OCI-LY7 (cell line): ENCODE results near the gene LCE7A. TPM values are rescaled to one million over a fixed set of nuclear protein-coding genes. Genes with fewer than 3 reads are reported as not detected.

Experiments used
- BruUV-seq: library from RNA; stranded (reverse); fragments of 400-500 nt; replicated peaks from 2 replicates; lab custom pipeline; 2021; lab: Mats Ljungman, UMichigan
- CTCF ChIA-PET: fragments of 300-600 bp; sonication (Branson Sonifier 250); formaldehyde crosslinking; loops from one replicate; lab custom pipeline; 2022; ENCODE audit warnings: antibody characterized with exemption; ENCODE audit not compliant: unreplicated experiment; lab: Charles Lee
- POLR2A ChIA-PET: fragments of 300-600 bp; sonication (Branson Sonifier 250); formaldehyde crosslinking; loops from one replicate; lab custom pipeline; 2022; ENCODE audit warnings: antibody characterized with exemption; lab: Charles Lee
- DNase-seq: peaks from one replicate; pipeline ENCODE4 v3.0.0-alpha.2; 2015; ENCODE audit warnings: low spot score
- H2AFZ ChIP-seq: fragments of 200-600 bp; sonication (generic), shearing (Covaris generic); 2 replicates; pipeline ENCODE4 v1.6.1; 2014; ENCODE audit warnings: mild to moderate bottlenecking, antibody characterized with exemption, low read length, moderate library complexity
- H3K27ac ChIP-seq: fragments of 200-600 bp; sonication (generic); 2 replicates; pipeline ENCODE4 v1.5.1; 2014; ENCODE audit warnings: mixed run types, low read depth, mild to moderate bottlenecking, moderate library complexity, low read length, inconsistent platforms; ENCODE audit not compliant: poor library complexity, severe bottlenecking
- H3K36me3 ChIP-seq: fragments of 200-600 bp; sonication (generic); 2 replicates; pipeline ENCODE4 v1.6.1; 2014; ENCODE audit warnings: mild to moderate bottlenecking, antibody characterized with exemption, low read length, moderate library complexity, mixed read lengths; ENCODE audit not compliant: insufficient read depth
- H3K4me1 ChIP-seq: fragments of 200-600 bp; sonication (generic); 2 replicates; pipeline ENCODE4 v1.5.1; 2014; ENCODE audit warnings: mild to moderate bottlenecking, low read length; ENCODE audit not compliant: insufficient read depth, poor library complexity, severe bottlenecking
- H3K4me2 ChIP-seq: fragments of 200-600 bp; sonication (generic); 2 replicates; pipeline ENCODE4 v1.6.1; 2014; ENCODE audit warnings: mild to moderate bottlenecking, low read length
- H3K4me3 ChIP-seq: fragments of 200-600 bp; sonication (generic); 2 replicates; pipeline ENCODE4 v1.5.1; 2014; ENCODE audit warnings: mild to moderate bottlenecking, low read depth, low read length; ENCODE audit not compliant: poor library complexity, severe bottlenecking
- H3K79me2 ChIP-seq: fragments of 200-600 bp; sonication (generic); 2 replicates; pipeline ENCODE4 v1.6.1; 2016; ENCODE audit warnings: low read depth, mild to moderate bottlenecking, low read length, moderate library complexity, mixed read lengths; ENCODE audit not compliant: insufficient read depth
- H3K9me2 ChIP-seq: fragments of 200-600 bp; sonication (generic); 2 replicates; pipeline ENCODE4 v1.6.1; 2016; ENCODE audit warnings: mild to moderate bottlenecking, low read length, mixed read lengths; ENCODE audit not compliant: insufficient read depth
- H3K9me3 ChIP-seq: fragments of 200-600 bp; sonication (generic); 2 replicates; pipeline ENCODE4 v1.6.1; 2014; ENCODE audit warnings: mild to moderate bottlenecking, mixed run types, low read length, mixed read lengths
- H4K20me1 ChIP-seq: fragments of 200-600 bp; sonication (generic); 2 replicates; pipeline ENCODE4 v1.6.1; 2014; ENCODE audit warnings: mild to moderate bottlenecking, antibody characterized with exemption, low read length, moderate library complexity, mixed read lengths; ENCODE audit not compliant: insufficient read depth
- CTCF ChIP-seq: fragments of 200-600 bp; sonication (generic); conservative IDR thresholded peaks from 2 replicates; pipeline ENCODE4 v1.5.1; 2014; ENCODE audit warnings: mild to moderate bottlenecking, antibody characterized with exemption, low read length, moderate library complexity, mixed read lengths
- EZH2phosphoT487 ChIP-seq: fragments of 200-600 bp; sonication (generic); IDR thresholded peaks from 2 replicates; pipeline ENCODE4 v1.6.1; 2018; ENCODE audit warnings: low read depth, borderline replicate concordance, mild to moderate bottlenecking, mixed run types, antibody characterized with exemption, low read length, moderate library complexity, mixed read lengths
- intact Hi-C: fragments of 100-400 bp; cut with micrococcal nuclease; formaldehyde crosslinking; loops from one replicate; pipeline ENCODE4 v1.10.0; 2022; ENCODE audit not compliant: unreplicated experiment
- total RNA-seq, 2 experiments: library from RNA; depleted of rRNA in 1 of 2; stranded (reverse); fragments of >200 nt in 1 of 2; shearing (Covaris generic) in 1 of 2; gene quantifications; 2 replicates each; pipeline ENCODE4 v1.2.3, GENCODE V29; 2014 to 2022

Gene LCE7A
- total RNA-seq, 2 experiments from 2014 or later = not detected

DNA sequence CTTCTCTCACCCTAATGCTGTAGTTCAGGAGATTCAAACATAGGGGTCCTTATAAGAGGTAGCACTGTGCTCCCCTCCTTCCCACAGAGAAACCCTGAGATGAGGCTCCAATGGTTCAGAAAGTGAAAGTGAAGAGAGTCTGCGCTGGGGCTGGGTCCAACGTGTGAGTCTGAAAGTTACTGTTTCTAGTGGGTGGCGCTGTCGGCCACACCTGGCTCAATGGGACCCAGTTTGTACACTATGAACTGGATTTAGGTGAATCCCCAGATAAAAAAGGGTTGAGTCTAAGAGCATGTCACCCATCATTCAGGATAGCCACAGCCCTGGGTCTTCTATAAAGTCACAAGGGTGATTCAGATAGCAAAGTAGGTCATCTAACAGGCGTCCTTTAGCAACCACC is 21.1 kb downstream of the LCE7A start:
- BruUV-seq = no TSS peak
- ChIA-PET CTCF (no interaction called here), POLR2A (interaction anchor here (0.7 kb wide), 1 partner anchor 374 kb away, joined by 7 read pairs; no protein-coding TSS in a partner anchor)
- no peak overlapping the region for H3K4me3 ChIP-seq
- H3K9me2 ChIP-seq = no peaks in the 10 kb centered on the region
- DNase-seq = no peak
- no peak overlapping the region for H3K4me2 ChIP-seq
- TF ChIP-seq CTCF = no peak
- no peak for TF ChIP-seq EZH2phosphoT487
- no peaks in the 10 kb centered on the region for H3K4me1 ChIP-seq
- intact Hi-C loops = no loop called here
- H3K36me3 ChIP-seq = no peaks in the 10 kb centered on the region
- no peak overlapping the region for H3K27ac ChIP-seq
- H3K9me3 ChIP-seq = no peaks in the 10 kb centered on the region
- no peak overlapping the region for H2AFZ ChIP-seq
- H3K79me2 ChIP-seq = no peaks in the 10 kb centered on the region
- no peaks in the 10 kb centered on the region for H4K20me1 ChIP-seq

GRCh38 chr1:152884085-152884484 is 24.3 kb downstream of the LCE7A start:
- Histone ChIP-seq H3K4me3 (no peak overlapping the region), H3K27ac (no peak overlapping the region), H3K9me2 (no peaks in the 10 kb centered on the region), H3K79me2 (no peaks in the 10 kb centered on the region), H2AFZ (no peak overlapping the region), H3K4me2 (no peak overlapping the region), H3K9me3 (no peaks in the 10 kb centered on the region), H4K20me1 (no peaks in the 10 kb centered on the region), H3K4me1 (no peaks in the 10 kb centered on the region), H3K36me3 (no peaks in the 10 kb centered on the region)
- intact Hi-C loops = no loop called here
- no peak for DNase-seq
- no TSS peak for BruUV-seq
- ChIA-PET POLR2A (no interaction called here), CTCF (no interaction called here)
- TF ChIP-seq CTCF = no peak
- no peak for TF ChIP-seq EZH2phosphoT487

DNA sequence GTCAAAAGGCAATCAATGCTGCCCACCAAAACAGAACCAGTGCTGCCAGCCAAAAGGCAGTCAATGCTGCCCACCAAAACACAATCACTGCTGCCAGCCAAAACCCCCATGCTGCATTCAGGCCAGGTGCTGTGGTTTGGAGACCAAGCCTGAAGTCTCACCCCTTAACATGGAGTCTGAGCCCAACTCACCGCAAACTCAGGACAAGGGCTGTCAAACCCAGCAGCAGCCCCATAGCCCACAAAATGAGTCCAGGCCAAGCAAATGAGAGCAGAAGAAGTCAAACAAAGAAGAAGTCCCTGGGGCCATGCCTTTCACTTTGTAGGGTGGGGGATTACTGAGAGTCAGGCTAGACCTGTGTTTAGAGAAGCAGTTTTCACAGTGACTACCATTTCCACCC is 24.7 kb downstream of the LCE7A start:
- no peak for DNase-seq
- H2AFZ ChIP-seq = no peak overlapping the region
- H3K4me1 ChIP-seq = no peaks in the 10 kb centered on the region
- ChIA-PET CTCF (no interaction called here), POLR2A (no interaction called here)
- TF ChIP-seq CTCF (no peak), EZH2phosphoT487 (no peak)
- no peak overlapping the region for H3K27ac ChIP-seq
- H3K4me3 ChIP-seq = no peak overlapping the region
- H3K36me3 ChIP-seq = no peaks in the 10 kb centered on the region
- BruUV-seq = no TSS peak
- intact Hi-C loops = no loop called here
- no peaks in the 10 kb centered on the region for H4K20me1 ChIP-seq
- no peaks in the 10 kb centered on the region for H3K9me2 ChIP-seq
- H3K79me2 ChIP-seq = no peaks in the 10 kb centered on the region
- no peak overlapping the region for H3K4me2 ChIP-seq
- no peaks in the 10 kb centered on the region for H3K9me3 ChIP-seq
